SK-N-SH (cell line): ENCODE measurements around the gene ACSL1. TPM values are rescaled to one million over a fixed set of nuclear protein-coding genes. Genes with fewer than 3 reads are reported as not detected.

Experiments
- CTCF ChIA-PET: fragments of 300-600, 350-600 bp; formaldehyde crosslinking; extraction: SDS; loops from one replicate; lab custom pipeline; 2021; lab: Yijun Ruan, JAX
- POLR2A ChIA-PET: fragments of 350-600 bp; sonication (Branson Sonifier 250); formaldehyde crosslinking; extraction: SDS; loops from one replicate; lab custom pipeline; 2020; ENCODE audit warnings: antibody characterized with exemption, inconsistent platforms; lab: Yijun Ruan, JAX
- DNase-seq: peaks from one replicate; pipeline ENCODE4 v3.0.0; 2012
- H2AFZ ChIP-seq: fragments of 200-600 bp; sonication (generic); 2 replicates; pipeline ENCODE4 v1.8.1; 2016; ENCODE audit warnings: antibody characterized with exemption, mild to moderate bottlenecking, low read depth
- H3F3A ChIP-seq: fragments of 200-600 bp; sonication (generic); replicated peaks from 2 replicates; pipeline ENCODE3; 2016; ENCODE audit warnings: antibody characterized with exemption, mild to moderate bottlenecking; ENCODE audit not compliant: insufficient read depth
- H3K27ac ChIP-seq, 2 experiments: fragments of 200-500 bp in 1 of 2; fragments of 200-600 bp in 1 of 2; sonication (Bioruptor generic) in 1 of 2; sonication (generic), shearing (Covaris generic) in 1 of 2; 2 replicates each; pipeline versions ENCODE4 v1.5.1 to v1.6.1; 2014 to 2016; ENCODE audit warnings: low read depth in 2 of 2, inconsistent platforms in 1 of 2, low read length in 1 of 2, mild to moderate bottlenecking in 1 of 2, mixed read lengths in 1 of 2
- H3K27me3 ChIP-seq: fragments of 200-600 bp; sonication (generic), shearing (Covaris generic); 2 replicates; pipeline ENCODE4 v1.6.1; 2016; ENCODE audit warnings: mixed run types; ENCODE audit not compliant: insufficient read depth
- H3K36me3 ChIP-seq, 2 experiments: fragments of 200-500 bp in 1 of 2; fragments of 200-600 bp in 1 of 2; sonication (Bioruptor generic) in 1 of 2; sonication (generic) in 1 of 2; replicated peaks in 1 of 2; 2 replicates each; pipeline versions ENCODE3 to v1.5.1; 2014 to 2016; ENCODE audit warnings: low read length in 1 of 2, mild to moderate bottlenecking in 1 of 2; ENCODE audit not compliant: insufficient read depth in 2 of 2, control insufficient read depth in 1 of 2
- H3K4me1 ChIP-seq, 2 experiments: fragments of 200-500 bp in 1 of 2; fragments of 200-600 bp in 1 of 2; sonication (Bioruptor generic) in 1 of 2; sonication (generic), shearing (Covaris generic) in 1 of 2; 2 replicates each; pipeline versions ENCODE4 v1.5.1 to v1.6.1; 2014 to 2016; ENCODE audit warnings: low read depth in 1 of 2, low read length in 1 of 2, mixed run types in 1 of 2; ENCODE audit not compliant: insufficient read depth in 2 of 2, control insufficient read depth in 1 of 2
- H3K4me2 ChIP-seq: fragments of 200-600 bp; sonication (generic), shearing (Covaris generic); 2 replicates; pipeline ENCODE4 v1.6.1; 2017; ENCODE audit warnings: mixed run types
- H3K4me3 ChIP-seq, 2 experiments: fragments of 200-500 bp in 1 of 2; fragments of 200-600 bp in 1 of 2; sonication (Bioruptor generic) in 1 of 2; sonication (generic), shearing (Covaris generic) in 1 of 2; 2 replicates each; pipeline versions ENCODE4 v1.5.1 to v1.8.1; 2014 to 2016; ENCODE audit warnings: low read depth in 2 of 2, inconsistent platforms in 1 of 2, low read length in 1 of 2, mild to moderate bottlenecking in 1 of 2, mixed read lengths in 1 of 2, moderate library complexity in 1 of 2
- H3K79me2 ChIP-seq: fragments of 200-600 bp; sonication (generic); 2 replicates; pipeline ENCODE4 v1.8.1; 2017; ENCODE audit warnings: mild to moderate bottlenecking; ENCODE audit not compliant: insufficient read depth
- H3K9ac ChIP-seq: fragments of 200-600 bp; sonication (generic); 2 replicates; pipeline ENCODE4 v1.6.1; 2017; ENCODE audit warnings: mixed run types
- H3K9me2 ChIP-seq: fragments of 200-600 bp; sonication (generic); 2 replicates; pipeline ENCODE4 v1.6.1; 2017; ENCODE audit warnings: mixed run types
- H3K9me3 ChIP-seq: fragments of 200-600 bp; sonication (generic); 2 replicates; pipeline ENCODE4 v1.6.1; 2017; ENCODE audit warnings: mixed run types, mild to moderate bottlenecking, moderate library complexity
- H4K20me1 ChIP-seq: fragments of 200-600 bp; sonication (generic); 2 replicates; pipeline ENCODE4 v1.6.1; 2017; ENCODE audit warnings: mild to moderate bottlenecking, mixed run types; ENCODE audit not compliant: insufficient read depth
- CHD2 ChIP-seq: fragments of 150-350 bp; IDR thresholded peaks from 2 replicates; pipeline ENCODE4 v1.6.1; 2018; ENCODE audit warnings: low read length; ENCODE audit not compliant: partially characterized antibody
- CTCF ChIP-seq: fragments of 200-600 bp; sonication (generic); IDR thresholded peaks from 2 replicates; pipeline ENCODE4 v1.6.1; 2017; ENCODE audit warnings: antibody characterized with exemption, mild to moderate bottlenecking, moderate library complexity
- ELF1 ChIP-seq: IDR thresholded peaks from 2 replicates; pipeline ENCODE4 v1.4.0; 2012
- EP300 ChIP-seq, 2 experiments: IDR thresholded peaks; 2 replicates each; pipeline versions ENCODE4 v1.4.0 to v1.6.1; 2012; ENCODE audit warnings: borderline replicate concordance in 1 of 2, low read depth in 1 of 2, low read length in 1 of 2
- EZH2phosphoT487 ChIP-seq: fragments of 200-600 bp; sonication (generic); IDR thresholded peaks from 2 replicates; pipeline ENCODE4 v1.6.1; 2017; ENCODE audit warnings: low read depth, mixed run types, mild to moderate bottlenecking, antibody characterized with exemption, moderate library complexity, borderline replicate concordance
- FOXM1 ChIP-seq: IDR thresholded peaks from 2 replicates; pipeline ENCODE4 v1.4.0; 2012; ENCODE audit warnings: low read depth, mild to moderate bottlenecking
- GATA2 ChIP-seq: sonication (generic); formaldehyde crosslinking; IDR thresholded peaks from 2 replicates; pipeline ENCODE4 v1.5.0; 2020; ENCODE audit warnings: mild to moderate bottlenecking, missing genetic modification reagents
- MAX ChIP-seq: IDR thresholded peaks from 2 replicates; pipeline ENCODE4 v1.4.0; 2012; ENCODE audit warnings: low read depth
- MEF2A ChIP-seq: IDR thresholded peaks from 2 replicates; pipeline ENCODE4 v1.4.0; 2012; ENCODE audit warnings: low read depth, borderline replicate concordance
- NRF1 ChIP-seq: IDR thresholded peaks from 2 replicates; pipeline ENCODE4 v1.6.1; 2012; ENCODE audit warnings: low read depth, mild to moderate bottlenecking, low read length
- POLR2AphosphoS5 ChIP-seq: IDR thresholded peaks from 2 replicates; pipeline ENCODE4 v1.6.1; 2012; ENCODE audit warnings: low read depth, low read length
- RFX5 ChIP-seq: IDR thresholded peaks from 2 replicates; pipeline ENCODE4 v1.6.1; 2012; ENCODE audit warnings: mild to moderate bottlenecking, improper control_type of control experiment, low read length
- TEAD4 ChIP-seq: IDR thresholded peaks from 2 replicates; pipeline ENCODE4 v1.4.0; 2012; ENCODE audit warnings: mild to moderate bottlenecking, borderline replicate concordance; ENCODE audit not compliant: insufficient read depth
- USF2 ChIP-seq: fragments of 150-350 bp; IDR thresholded peaks from 2 replicates; pipeline ENCODE4 v1.6.1; 2017; ENCODE audit warnings: antibody characterized with exemption, low read length, low read depth, borderline replicate concordance
- YY1 ChIP-seq: IDR thresholded peaks from 2 replicates; pipeline ENCODE4 v1.4.0; 2012; ENCODE audit warnings: low read depth, mild to moderate bottlenecking
- ZBTB33 ChIP-seq: IDR thresholded peaks from 2 replicates; pipeline ENCODE4 v1.4.0; 2012; ENCODE audit warnings: low read depth, borderline replicate concordance
- WGBS: methylation state at CpG from one replicate; pipeline ENCODE4 v1.1.6; 2017; ENCODE audit warnings: low lambda C conversion rate; 5-methylcytosine and 5-hydroxymethylcytosine counted together
- polyA plus RNA-seq, 3 experiments: library from polyadenylated mRNA; depleted of rRNA; stranded (reverse); fragments of >200 nt; gene quantifications; 2 replicates each; pipeline ENCODE4 v1.2.3, GENCODE V29; 2012

ACSL1 gene
- polyA plus RNA-seq, 1 of the 3 experiments (the other 2 are of a cell fraction) = 7.9 TPM

GRCh38 chr4:184727430-184727829 lies 98.3 kb downstream of the ACSL1 start:
- H3F3A ChIP-seq = peaks cover 2% of the 10 kb centered on the region
- H2AFZ ChIP-seq = no peak overlapping the region
- no peak for TF ChIP-seq NRF1
- TF ChIP-seq ELF1 = no peak
- no peak for TF ChIP-seq YY1
- no peak for TF ChIP-seq POLR2AphosphoS5
- TF ChIP-seq MEF2A = no peak
- TF ChIP-seq MAX = no peak
- TF ChIP-seq EZH2phosphoT487 = no peak
- no peak for TF ChIP-seq FOXM1
- TF ChIP-seq TEAD4 = no peak
- TF ChIP-seq ZBTB33 = no peak
- TF ChIP-seq GATA2 (CRISPR knock-in tag) = no peak
- no peak for TF ChIP-seq CTCF
- TF ChIP-seq USF2 = no peak
- TF ChIP-seq CHD2 = no peak
- no peak for TF ChIP-seq RFX5
- TF ChIP-seq EP300 (IDR thresholded peaks at IDR 0.05; ENCODE audit: borderline replicate concordance in 1 of 2, low read depth in 1 of 2, low read length in 1 of 2) = no peak
- TF ChIP-seq, all 33 proteins: peak for 0
- 95% methylated on average over 3 of the region's 3 CpGs for WGBS
- no peak overlapping the region for H3K4me2 ChIP-seq
- no peaks in the 10 kb centered on the region for H3K27me3 ChIP-seq
- H4K20me1 ChIP-seq = no peaks in the 10 kb centered on the region
- H3K4me3 ChIP-seq = no peak overlapping the region
- DNase-seq = no peak
- H3K9ac ChIP-seq = no peak overlapping the region
- H3K27ac ChIP-seq = no peak overlapping the region
- peaks cover 39% of the 10 kb centered on the region for H3K79me2 ChIP-seq
- no peaks in the 10 kb centered on the region for H3K9me2 ChIP-seq
- no peaks in the 10 kb centered on the region for H3K9me3 ChIP-seq
- POLR2A ChIA-PET = no interaction called here
- H3K4me1 ChIP-seq = peaks cover 8 to 19% of the 10 kb centered on the region in 2 experiments; a peak in 2 of 4 replicates
- H3K36me3 ChIP-seq = peaks cover 36 to 39% of the 10 kb centered on the region in 2 experiments
- CTCF ChIA-PET = no interaction called here
